Activated T-cell treated with anti-CD3 and anti-CD28 coated beads for 1 hour (primary cell): Measurements from ENCODE around the gene PRKCQ.
"Not testable (repeated sequence)": the region's sequence is repeated elsewhere in the genome, so short reads cannot be mapped to it uniquely, and the experiment has no call there.

Experiments used
- DNase-seq: peaks from one replicate; pipeline ENCODE4 v3.0.0-alpha.2; 2020; ENCODE audit warnings: low read depth

Gene PRKCQ

GRCh38 chr10:6455592-6455991, 124.5 kb downstream of the PRKCQ start:
- DNase-seq, result no peak

DNA sequence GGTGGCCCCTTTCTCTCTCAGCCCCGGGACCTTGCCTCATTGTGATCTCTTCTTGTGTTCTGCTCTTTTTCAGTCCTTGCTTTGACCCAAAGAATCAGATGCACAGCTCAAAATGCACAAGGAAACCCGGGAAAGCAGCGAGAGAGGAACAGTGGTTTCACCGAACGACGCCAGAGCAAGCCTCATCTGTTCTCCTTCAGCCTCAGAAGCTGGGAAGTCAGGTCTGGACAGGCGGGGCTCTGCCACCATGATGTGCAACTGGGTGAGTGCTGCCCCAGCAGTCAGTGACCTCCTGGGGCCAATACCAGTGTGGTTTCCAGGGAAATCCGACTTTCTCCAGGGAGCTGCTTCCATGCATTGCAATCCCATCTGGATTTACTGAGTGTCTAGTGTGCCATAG, 133.4 kb downstream of the PRKCQ start:
- no peak for DNase-seq

DNA sequence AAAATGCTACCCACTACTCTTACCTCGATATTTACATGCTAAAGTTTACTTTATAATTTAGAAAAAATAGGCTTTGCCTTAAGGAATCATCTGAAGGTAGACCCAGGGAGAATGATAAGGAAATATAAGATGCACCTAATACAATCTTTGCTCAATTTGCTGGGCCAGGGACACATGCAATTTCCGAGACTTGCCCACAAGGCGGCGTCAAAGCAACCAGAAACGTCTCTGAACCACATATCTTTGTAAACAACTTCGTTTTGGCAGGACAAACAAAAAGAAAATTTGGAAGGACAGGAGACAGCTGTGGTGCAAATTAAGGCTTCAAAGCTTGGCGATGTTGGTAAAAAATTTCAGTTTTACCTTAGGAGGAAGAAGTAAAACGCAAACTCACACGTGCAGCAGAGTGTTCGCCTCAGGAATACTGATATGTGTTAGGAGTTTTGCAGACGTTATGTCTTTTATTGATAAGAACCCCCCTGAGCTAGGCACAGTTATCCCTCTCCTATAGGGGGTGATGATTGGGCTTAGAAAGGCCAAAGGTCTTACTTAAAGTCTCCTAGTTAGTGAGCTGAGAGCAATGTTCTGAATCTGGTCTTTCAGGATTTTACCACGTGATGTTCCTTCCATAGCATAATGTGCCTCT, 134.3 kb downstream of the PRKCQ start:
- peak; percentile 50 for DNase-seq

GRCh38 chr10:6439875-6440274, 140.2 kb downstream of the PRKCQ start:
- not testable (repeated sequence) for DNase-seq

GRCh38 chr10:6431861-6432260, 148.2 kb downstream of the PRKCQ start:
- no peak for DNase-seq

DNA sequence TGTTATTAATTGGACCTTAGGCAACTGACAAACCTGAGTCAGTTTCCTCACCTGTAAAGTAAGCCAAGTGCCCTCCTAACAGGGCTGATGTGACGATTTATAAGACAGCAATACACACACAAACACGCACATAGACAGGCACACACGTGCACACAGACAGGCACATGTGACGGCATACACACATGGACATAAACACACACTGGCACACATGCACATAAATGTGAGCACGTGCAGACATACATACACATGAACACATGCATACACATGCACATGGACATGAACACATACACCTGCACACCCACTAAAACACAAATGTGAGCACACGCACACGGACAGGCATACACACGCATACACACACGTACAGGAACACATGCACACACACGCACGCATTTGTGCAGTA, 148.9 kb downstream of the PRKCQ start:
- no peak for DNase-seq

DNA sequence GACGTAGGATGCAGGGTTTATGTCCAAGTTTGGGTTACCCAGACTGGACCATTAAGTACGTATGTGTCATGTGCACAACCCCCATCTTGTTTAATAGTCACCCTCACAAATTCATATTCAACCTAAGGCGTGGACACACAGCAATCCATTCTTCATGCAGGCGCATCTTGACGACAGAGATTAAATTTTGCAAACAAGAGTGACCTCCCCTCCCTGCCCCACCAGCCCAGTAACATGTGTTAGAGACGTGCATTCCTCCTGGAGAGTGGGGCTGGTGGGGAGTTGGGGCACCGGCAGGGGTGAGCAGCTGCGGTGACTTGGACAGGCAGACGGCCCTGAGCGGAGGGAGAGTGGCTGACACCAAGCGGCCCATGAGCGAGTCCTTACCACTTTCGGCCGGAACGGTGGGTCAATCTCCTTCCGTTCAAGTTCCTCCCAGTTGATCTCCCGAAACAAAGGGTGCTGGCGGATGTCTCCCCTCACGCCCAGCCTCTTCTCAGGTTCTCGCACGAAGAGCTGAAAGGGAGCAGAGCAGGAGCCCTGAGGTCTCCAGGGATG, 149.6 kb downstream of the PRKCQ start:
- no peak for DNase-seq

DNA sequence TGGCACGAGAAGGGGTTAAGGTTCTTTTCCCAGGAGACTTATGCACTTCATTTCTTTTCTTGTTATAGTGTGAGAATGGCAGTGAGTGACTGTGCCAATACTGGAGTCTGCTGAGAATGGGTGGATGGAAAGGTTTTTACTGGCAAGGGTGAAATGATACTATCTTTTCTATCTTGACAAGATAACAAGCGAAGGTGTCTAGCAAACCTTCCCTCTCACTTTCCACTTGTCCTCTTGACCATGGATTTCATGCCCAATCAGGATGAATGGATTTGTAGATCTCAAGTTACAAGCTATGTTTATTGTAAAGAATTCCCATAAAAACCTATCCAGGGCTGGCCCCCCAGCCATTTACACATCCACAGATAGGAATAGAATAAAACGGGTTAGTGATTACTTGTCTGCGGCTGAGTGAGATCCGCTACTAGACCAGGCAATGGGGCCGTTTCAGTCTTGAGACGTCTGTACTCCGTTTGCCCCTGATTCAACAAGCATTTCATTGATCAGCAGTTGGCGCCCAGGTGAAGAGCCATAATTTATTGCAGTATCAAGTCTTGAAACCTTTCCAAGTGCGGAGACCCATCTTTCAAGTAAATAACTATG, 152.6 kb downstream of the PRKCQ start:
- no peak for DNase-seq

GRCh38 chr10:6426317-6426716, 153.8 kb downstream of the PRKCQ start:
- DNase-seq, result no peak

DNA sequence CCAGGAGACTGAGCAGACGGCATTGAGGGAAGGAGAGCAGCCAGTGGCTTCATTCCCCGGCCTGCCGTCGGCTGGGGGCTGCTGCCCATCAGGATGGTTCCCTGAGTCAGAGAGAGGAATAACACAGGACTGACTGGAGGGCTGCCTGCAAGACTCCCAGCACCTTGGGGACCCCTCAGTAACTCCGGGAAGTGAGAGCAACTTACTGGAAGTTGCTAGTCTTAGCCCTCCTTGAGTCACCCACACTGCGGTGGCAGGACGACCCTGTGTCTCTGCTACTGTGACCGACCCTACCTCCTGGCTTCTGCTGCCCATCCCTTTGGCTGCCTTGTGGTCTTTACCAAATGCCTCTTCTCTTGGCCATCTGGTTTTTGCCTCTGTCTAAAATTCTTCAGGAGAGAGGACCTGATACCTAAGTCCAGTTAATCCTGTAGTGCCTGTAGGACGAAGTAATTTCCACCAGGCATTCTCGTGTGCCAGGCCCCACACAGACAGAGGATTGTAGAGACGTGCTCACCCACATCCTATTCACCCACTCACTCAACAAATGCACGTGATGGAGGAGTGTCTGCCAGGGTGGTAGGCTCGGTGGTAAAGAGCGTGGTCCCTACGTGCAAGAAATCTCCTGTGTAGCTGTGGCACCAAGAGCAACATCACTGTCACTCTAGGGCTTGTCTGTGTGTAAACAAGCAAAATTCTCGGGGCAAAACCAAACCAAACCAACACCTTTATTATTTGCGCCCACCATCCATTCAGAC, 156.5 kb downstream of the PRKCQ start:
- DNase-seq, result no peak

GRCh38 chr10:6423004-6423403, 157.1 kb downstream of the PRKCQ start:
- DNase-seq, result no peak

GRCh38 chr10:6418613-6419216, 161.4 kb downstream of the PRKCQ start:
- DNase-seq, result no peak

DNA sequence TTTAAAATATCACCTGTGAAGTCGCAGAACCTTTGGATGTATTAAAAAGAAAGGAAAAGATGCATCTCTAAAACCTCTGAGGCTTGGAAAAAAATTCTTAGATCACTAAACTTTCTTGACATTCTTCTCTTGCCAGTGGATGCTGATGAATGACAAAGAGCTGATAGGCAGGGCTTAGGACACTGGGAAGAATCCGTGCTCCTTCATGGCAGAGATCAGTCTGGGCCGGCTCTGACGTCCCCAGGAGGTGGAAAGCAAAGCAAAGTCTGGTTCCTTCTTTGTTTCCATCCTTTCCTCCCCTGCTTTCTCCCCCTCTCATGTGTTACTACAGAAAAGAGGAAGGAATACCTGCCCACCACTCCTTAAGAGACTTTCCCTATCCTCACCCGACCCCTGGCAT, 161.9 kb downstream of the PRKCQ start:
- DNase-seq, result no peak

DNA sequence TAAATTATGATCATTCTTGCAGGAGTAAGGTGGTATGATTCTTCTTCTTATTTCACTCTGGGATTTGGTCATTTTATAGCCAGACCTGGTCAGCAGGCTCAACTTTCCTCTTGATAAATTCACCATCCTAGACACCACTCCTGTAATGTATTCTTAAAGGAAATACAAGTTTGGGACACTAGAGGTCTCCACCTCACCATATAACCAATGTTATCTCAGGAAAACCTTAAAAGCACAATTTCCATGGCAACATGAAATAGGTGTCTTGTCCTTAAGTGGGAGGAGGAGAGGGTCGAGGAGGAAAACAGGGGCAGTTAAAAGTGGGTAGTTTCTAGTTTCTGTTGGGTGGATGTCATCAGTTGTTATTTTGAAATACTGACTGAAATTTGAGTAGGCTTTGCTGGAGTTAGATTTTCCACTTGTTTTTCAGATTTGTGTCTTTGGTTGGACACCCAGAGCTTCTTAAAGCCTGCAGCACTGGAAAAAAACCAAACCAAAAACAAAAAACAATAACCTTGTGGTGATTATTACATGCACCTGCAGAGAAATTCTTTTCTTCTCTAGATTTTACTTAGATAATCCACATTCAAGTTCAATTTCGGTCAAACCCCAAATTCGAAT, 163.1 kb downstream of the PRKCQ start:
- DNase-seq, result no peak

GRCh38 chr10:6411436-6411835, 168.6 kb downstream of the PRKCQ start:
- DNase-seq, result no peak

GRCh38 chr10:6410830-6411229, 169.2 kb downstream of the PRKCQ start:
- DNase-seq, result no peak

DNA sequence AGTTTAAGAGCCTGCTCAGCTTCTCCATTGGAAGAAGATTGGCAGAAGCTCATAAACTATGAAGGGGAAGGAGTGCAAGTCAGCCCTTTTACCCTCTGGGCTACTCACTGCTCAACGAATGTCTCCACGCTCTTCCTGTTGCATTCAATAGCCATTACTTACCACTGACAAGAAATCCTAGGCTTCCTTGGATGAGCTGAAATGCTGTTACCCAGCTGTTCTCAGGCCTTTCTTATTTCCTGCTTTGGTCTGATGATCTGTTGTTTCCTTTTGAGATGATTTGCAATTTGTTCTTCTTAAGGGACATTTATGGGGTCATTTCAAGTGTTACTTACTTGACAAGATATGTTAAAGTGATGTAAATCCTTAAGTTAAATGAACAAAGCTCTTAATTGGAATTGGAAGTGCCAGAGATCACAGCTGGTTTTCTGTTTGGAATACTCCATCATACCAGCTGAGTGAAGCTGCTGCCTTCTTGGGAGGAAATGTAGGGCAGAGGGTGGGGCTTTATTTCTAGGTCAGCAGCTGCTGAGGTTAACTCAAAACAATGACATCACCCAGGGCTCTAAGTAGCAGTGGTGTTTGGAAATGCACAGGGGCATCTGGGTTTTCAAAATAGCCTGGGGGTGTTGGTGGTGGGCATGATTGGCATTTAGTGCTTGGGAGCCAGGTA, 170.0 kb downstream of the PRKCQ start:
- DNase-seq, result peak; percentile 16

- DNase-seq, result no peak
Observed at GRCh38 chr10:6408799-6409198, 171.3 kb downstream of the PRKCQ start.

- no peak for DNase-seq
Observed at GRCh38 chr10:6407034-6407721, 172.9 kb downstream of the PRKCQ start.

GRCh38 chr10:6406220-6407033, 173.6 kb downstream of the PRKCQ start:
- no peak for DNase-seq
